Keratinocyte (primary cell): ENCODE measurements around the gene CPB1.

Experiments used
- EZH2 ChIP-seq: IDR thresholded peaks from one replicate; pipeline ENCODE4 v1.6.1; 2012; ENCODE audit warnings: inconsistent platforms, mild to moderate bottlenecking, low read length, moderate library complexity
- TF ChIP-seq, protein P1 (sequence below), 3 experiments: IDR thresholded peaks in 1 of 3; conservative IDR thresholded peaks in 1 of 3; optimal IDR thresholded peaks in 1 of 3; 2 replicates in 2 of 3; 3 replicates in 1 of 3; pipeline versions ENCODE3 to v1.5.1; 2011; ENCODE audit warnings: low read length in 3 of 3, mild to moderate bottlenecking in 3 of 3, moderate library complexity in 2 of 3, control low read depth in 1 of 3, inconsistent platforms in 1 of 3; ENCODE audit not compliant: insufficient read depth in 2 of 3; ENCODE audit errors: extremely low read depth in 1 of 3

DNA sequence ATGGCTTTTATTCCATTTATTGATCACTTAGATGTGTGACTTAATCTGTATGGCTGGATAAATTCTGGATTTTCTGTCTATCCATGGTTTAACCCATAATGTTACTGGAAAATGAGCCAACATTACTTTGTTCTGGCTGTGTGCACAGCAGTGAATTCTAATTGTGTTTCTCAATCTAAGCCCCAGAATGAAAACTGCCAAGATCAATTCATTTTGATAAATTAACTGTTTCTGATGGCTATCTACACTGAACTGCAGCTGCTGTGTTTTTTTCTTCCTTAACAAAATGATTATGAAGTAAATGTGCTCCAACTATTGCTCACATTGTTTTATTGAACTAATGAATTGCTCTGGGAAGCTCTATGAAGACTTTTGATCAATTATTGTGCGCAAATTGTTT, 35.7 kb upstream of the CPB1 start:
- TF ChIP-seq EZH2 = no peak
- TF ChIP-seq, protein P1, sequence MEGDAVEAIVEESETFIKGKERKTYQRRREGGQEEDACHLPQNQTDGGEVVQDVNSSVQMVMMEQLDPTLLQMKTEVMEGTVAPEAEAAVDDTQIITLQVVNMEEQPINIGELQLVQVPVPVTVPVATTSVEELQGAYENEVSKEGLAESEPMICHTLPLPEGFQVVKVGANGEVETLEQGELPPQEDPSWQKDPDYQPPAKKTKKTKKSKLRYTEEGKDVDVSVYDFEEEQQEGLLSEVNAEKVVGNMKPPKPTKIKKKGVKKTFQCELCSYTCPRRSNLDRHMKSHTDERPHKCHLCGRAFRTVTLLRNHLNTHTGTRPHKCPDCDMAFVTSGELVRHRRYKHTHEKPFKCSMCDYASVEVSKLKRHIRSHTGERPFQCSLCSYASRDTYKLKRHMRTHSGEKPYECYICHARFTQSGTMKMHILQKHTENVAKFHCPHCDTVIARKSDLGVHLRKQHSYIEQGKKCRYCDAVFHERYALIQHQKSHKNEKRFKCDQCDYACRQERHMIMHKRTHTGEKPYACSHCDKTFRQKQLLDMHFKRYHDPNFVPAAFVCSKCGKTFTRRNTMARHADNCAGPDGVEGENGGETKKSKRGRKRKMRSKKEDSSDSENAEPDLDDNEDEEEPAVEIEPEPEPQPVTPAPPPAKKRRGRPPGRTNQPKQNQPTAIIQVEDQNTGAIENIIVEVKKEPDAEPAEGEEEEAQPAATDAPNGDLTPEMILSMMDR (optimal IDR thresholded peaks at IDR 0.05 in 1 of 3, IDR thresholded peaks at IDR 0.05 in 1 of 3, conservative IDR thresholded peaks at IDR 0.05 in 1 of 3; ENCODE audit: extremely low read depth in 1 of 3, insufficient read depth in 2 of 3, low read length in 3 of 3) = no peak
